Measurements from ENCODE around the gene PGM5.
"Not testable (repeated sequence)": the region's sequence is repeated elsewhere in the genome, so short reads cannot be mapped to it uniquely, and the experiment has no call there.

PGM5 gene

DNA sequence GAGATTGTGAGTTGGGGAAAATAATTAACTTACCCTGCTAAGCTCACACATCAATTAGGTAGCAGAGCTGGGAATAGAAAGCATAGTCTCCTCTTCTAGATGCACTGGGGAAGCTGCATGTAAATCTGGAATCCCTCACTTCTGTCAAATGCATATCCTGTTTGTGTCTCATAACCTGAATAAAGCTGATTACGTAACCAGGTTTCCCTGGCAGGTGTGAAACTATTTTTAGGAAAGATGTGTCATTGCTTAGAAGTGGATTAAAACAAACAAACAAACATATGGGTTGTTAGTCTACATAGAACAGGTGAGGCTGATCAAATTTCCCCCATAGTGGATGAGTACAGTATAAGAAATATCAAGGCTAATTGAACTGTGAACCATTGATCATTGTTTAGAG, 27.5 kb downstream of the PGM5 start:
- not testable (repeated sequence) for DNase-seq

DNA sequence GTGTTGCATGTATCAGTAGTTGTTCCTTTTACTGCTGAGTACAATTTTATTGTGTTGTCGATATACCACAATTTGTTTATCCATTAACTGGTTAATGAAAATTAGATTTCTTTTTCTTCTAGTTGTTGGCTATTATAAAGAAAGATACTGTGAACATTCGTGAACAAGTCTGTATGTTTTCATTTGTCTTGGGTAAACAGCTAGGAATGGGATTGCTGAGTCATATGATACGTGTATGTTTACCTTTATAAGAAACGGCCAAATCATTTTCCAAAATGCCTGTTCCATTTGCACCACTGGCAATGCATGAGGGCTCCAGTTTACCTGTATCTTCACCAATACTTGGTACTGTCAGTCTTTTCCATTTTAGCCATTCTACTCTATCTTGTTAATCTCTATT, 33.1 kb downstream of the PGM5 start:
- not testable (repeated sequence) for DNase-seq

DNA sequence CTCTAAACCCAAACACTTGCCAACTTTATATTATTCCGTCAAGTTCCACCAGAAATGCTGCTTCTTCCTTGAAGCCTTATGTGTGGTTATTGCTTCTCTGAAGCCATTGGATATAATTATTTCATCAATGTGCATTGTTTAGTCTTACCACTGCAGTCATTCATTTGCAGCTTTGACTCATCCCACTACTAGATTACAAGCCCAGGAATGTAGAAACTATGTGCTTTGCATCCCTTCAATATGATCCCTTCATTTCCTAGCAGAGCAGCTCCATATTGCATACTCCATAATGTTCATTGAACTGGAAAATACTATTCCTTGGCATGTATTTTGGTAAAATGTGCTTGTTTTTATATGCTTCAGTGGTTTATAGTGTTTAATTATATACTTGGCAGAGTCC, 34.3 kb downstream of the PGM5 start:
- not testable (repeated sequence) for DNase-seq

DNA sequence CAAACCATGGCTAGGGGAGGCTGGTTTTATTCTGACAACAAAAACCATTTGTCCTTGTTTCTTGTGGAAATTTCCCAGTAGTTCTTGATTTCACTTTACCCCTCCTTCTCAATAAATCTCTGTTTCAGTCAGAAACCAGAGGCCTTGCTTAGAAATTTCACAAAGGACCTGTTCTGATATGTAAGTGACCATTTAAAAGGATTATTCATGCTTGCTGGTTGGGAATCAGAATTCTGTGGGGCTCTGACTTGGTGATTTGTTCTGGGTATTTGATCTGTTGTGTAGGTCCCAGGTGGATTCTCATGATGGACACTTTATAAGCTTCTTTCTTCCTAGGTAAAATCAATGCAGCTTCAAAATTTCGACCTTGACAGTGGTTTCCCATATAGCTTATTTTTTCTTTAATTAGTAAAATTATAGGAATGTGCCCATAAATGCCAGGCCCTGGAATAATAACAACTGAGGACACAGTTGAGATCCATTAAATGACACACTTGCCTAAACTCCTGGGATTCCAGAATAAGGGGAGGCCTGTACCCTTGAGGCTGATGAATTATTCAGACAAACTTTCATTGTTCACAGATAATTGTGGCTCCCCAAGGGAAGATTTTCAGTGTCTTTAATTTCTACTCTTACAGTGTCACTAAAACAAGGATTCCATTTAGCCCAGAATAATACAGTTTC, 40.1 kb downstream of the PGM5 start:
- DNase-seq, result not testable (repeated sequence)

DNA sequence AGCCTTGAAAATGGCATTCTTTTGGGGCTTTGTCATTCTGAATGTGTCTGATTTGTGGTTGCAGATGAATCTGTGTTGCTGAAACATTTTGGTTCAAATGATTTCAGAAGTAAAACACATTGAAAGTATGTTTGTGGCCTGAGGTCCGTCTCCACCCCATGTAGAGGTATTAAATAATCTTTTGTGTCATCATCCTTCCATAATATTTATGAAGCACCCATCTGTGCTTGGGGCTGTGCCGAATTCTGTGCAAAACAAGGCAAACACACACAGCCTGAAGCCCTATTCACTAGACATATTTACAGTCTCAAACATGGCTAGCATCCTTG, 40.6 kb downstream of the PGM5 start:
- DNase-seq, result not testable (repeated sequence)

DNA sequence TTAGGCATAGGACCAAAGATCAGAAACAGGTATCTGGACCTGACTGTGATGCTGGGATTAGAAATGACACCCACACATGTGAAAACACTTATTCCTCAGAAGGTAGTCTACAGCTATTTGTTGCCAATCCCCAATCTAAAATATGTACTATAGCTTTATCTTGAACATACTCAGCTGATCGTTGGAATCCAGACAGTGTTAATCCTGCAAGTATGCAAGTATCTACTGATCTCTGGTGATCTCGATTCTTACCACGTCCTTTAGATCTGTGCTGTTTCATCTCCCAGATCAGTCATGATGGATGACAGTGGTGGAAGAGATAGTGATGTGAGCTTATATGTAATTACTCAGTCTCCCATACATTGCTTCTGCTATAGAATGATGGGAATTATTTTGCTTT, 41.4 kb downstream of the PGM5 start:
- DNase-seq, result not testable (repeated sequence)

DNA sequence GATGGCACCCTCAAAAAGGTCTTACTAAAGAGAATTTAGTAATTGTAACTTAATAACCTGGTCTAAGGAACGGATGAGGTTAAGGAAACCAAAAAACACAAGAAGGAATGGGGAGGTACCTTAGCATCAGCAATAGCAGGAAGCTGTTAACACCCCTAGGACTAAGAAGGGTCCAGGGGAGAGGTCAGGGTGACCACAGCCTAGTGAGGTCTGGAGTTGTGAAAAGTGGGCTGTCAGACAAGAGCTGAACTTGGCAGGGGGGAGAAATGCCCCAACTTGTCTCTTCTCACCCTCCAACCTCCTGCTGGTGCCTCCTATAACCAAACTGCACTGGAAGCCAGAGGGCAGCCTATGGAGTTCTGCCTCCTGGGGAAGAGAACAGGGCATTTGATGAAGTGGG, 41.9 kb downstream of the PGM5 start:
- not testable (repeated sequence) for DNase-seq

DNA sequence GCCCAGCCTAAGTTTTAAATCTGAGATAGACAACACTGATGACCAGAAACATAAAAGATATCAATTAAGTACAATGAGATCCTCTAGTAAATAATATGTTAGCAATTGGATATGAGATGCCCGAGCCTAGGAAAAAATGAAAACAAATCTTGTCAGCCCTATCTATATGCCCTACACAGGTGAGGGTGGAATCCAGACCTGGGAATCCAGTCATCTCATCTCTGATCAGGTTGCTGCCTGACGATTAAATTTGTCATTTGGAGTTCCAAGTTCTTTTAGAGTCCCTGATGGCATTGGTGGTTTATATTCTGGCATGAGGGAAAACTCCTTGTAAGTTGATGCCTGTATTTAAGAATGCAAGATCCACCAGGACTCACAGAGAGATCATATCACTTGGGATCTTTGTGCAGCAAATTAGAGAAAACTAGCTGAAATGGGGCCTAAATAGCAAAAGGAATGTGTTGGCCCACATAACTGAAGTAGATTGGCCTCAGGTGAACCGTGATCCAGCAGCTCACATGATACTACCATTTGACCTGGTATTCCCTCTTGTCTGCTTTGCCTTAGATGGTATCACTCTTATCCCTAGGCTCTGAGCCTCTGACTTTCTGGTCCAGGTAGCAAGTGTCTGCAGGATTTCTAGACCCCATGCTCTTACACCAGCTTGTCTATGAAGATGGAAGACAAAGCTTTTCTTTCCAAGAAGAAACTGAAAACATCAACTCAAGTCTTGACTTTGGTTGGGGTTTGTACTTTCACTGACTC, 48.2 kb downstream of the PGM5 start:
- not testable (repeated sequence) for DNase-seq

DNA sequence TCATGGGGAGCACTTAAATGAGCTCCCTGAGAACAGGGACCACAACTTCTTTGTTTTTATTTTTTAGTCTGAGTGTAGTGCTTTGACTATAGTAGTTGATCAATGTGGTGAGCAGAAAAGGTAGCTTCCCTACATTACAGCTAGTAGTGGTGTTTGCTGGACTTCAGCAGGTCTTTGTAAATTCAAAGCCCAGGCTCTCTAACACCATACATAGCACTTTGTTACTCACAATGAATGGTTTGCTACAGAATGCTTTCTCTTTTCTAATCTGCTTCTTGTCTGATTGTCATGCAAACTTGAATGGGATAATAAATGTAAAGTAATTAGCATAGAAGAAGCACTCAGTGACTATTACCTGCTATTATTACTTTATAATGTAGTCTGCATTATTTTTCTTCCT, 55.5 kb downstream of the PGM5 start:
- DNase-seq, result not testable (repeated sequence)

DNA sequence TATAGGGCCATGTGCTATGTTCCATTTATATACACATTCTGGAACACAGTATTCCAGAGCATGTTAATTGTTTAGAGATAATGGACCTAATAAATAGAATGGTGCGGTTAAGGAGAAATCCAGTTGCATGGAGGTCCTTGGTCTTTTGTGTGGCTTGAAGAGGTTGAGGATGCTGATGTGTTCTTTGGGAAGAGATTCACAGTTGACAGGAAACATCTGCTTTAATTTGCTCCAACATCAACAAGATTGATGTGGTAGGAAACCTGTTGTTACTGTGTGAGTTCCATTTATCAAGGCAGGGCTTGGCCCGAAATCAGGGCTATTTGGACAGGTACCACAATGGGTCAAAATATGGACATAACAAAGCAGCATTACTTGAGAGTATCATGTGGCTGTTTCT, 56.3 kb downstream of the PGM5 start:
- not testable (repeated sequence) for DNase-seq

DNA sequence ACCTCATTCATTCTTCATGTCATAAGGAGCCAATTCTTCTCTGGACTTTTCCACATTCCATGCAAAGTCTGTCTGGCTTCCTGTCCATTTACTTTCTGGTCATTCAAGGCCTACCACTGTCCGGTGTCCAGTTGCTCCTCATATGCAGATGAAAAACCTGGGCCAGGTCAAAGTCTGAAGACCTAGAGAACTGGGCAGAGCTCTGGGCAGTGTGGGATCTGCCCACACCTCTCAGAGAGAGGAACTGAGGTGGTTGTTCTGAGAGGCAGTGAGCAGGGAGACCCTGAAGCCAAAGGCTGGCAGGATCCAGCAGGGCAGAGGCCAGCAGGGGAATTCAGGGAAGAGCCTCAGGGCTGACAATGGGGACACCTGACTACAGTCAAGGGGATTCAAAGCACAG, 58.7 kb downstream of the PGM5 start:
- not testable (repeated sequence) for DNase-seq

DNA sequence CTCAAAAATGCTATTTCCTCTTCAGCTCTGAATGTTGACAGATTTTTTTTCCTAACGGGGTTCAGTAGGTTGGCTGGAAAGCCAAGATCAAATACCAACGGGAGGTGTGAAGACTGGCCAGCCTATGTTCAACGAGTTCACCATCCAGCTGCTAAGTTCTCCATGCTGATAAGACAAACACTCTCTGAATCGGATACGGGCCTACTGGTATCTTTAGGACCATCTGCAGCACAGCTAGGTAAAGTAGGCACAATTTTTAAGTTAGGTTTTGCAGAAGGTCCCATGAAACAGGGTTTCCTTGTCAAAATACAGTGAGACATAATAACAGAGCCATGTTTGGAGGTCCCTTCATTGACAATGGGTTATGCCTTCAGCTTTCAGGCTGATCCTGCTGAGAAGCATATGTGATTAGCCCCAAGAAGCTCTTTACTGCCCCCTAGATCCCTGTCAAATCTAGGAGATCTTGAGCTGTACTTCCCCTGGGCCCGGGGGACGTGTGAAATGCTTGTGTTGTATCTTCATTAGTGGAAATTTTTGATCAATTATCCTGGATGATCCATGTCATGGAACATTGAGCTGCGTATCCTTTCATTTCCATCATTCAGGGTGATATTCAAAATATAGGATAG, 60.6 kb downstream of the PGM5 start:
- no peak for DNase-seq

DNA sequence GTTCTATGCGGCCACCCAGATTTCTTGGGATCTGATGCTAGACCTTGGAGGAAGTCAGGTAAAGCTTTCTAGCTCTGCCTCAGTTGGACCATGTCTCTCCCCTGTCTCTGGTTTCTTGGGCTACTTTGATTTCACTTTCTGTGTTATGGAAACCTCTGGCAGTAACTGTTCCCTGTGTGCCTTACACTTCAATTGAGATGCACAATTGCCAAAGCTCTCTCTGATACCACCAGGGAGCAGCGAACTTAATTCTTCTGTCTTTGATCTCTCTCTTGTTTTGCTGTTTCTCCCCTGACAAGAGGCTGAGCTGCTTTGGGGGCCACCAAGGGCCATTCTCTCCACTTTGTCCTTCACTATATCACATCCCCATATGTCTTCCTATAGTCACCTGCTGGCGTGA, 61.4 kb downstream of the PGM5 start:
- DNase-seq, result no peak

DNA sequence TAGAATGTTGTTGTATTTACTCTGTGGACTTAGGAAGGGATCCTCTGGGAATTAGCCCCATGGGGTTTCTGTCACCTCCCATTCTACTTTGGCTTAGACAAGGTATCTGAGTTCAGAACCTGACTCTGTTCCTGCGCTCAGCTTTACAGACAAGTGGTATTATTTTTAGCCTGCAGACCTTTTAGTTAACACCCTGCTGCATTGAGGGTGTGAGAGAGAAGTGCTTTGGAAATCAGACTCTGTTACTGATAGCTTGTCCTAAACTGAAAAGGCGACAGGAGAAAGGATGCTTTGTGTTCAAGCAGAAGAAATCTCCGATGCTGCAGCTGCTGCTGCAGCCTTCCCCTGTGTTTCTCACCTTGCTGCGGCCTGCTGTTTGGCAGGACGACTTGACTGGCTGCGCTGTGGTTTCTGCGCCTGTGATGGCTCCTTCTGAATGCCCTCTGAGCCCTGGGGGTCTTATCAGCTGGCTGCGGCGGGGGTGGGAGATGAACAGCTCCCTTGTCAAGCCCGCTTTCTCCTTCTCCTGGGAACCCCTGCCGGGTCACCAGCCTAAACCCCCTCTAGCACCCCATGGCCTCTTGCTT, 61.9 kb downstream of the PGM5 start:
- no peak for DNase-seq

DNA sequence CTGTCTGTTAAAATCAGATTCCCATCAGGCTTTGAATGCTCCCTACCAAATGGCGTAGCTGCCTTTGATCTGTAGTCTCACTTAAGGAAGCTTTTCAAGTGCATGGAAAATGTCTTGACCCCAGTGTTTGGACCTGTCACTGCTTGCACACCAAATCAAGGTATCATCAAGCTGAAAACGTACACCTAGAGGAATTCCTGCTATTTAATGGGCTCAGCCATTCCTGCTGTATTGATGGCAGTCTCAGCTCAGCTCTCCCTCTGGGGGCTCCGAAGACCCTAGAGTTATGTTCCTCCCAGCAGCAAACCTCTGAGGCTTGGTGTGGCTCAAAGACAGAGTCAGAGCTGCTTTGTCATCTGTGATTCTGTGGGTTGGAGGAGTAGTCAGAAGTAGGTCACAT, 63.5 kb downstream of the PGM5 start:
- DNase-seq, result no peak

DNA sequence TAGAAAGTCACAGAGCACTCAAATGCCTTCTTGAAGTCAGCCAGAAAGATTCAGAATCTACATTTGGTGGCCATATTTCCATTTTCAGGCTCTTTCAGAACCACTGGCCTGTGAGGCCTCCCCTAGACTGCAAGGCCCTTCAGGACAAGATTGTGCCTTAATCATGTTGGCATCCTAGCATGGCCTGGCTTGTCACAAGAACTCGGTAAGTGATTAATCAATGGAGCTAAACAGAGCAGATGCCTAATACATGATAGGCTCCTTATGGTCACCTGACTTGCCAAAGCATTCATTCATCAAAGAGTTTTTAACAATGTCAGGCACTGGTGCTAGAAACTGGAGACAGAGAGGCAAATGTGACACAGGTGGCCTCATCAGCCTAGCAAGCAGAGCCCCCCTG, 70.3 kb downstream of the PGM5 start:
- DNase-seq, result no peak

DNA sequence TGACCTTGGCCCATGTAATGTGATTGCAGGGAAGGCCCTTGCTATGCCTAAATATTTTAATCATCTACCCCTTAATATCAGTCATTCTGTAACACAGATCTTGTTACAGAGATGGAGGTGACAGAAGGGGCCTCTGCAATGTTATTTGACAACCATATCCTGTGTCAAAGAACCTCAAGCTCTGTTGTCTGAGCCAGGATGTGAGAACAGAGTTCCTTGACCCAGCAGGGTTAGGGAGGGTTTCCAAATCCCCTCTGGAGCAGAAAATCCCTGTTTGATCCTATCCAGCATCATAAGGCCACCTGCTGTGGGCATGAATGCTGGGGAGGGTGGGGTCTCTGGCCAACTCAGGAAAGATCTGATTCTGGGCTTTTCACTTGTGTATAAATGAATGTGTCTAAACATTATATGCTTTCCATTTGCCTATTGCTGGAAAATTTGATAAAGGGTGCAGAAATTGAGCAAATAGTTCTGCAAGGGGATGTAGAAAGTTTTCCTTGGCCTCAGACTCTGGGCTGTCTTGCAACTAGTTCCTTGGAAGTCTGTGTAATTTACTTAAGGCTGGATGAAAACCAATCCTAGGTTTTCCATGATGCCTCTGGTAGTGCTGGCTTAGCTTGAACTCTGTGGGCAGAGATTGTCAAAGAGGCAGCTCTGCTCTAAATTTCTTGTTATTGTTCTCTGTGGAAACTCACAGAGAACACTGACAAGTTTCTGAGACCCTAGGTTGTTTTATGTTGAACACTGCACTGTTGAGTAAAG, 71.0 kb downstream of the PGM5 start:
- DNase-seq, result no peak

DNA sequence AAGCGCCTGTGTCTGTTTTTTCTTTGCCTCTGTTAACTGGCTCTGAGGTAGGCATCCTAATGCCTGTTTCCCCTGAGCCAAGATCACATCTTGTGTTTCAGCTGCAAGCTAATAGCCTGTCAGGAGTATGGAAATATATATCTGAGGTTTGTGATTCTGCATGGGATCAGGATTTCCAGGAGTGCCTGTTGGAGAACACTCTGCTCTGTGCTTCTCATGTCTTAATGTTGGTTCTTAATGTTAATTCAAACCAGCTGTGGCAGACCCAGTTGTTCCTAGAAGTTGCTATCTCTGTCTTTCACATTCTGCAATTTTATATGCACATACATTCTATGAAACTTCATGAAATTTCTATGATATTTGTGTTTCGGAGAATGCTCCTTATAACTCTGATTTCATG, 72.1 kb downstream of the PGM5 start:
- no peak for DNase-seq

DNA sequence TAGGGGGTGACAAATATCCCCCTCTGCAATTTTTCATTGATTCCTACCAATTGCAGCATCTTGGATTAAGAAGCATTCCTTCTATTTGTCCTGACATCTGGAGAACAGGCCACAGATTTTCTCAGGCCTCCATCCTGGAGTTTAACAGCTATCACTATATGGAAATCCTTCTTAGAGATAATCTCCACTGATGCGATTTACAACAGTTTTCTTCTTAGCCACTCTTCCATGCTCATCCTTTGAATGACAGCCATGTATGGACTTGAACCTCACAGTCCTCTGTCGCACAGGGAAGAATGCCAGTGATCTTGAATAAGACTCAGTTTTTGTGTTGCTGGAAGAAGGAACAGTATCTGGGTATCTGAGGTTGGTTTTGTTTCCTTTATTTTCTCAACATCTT, 73.2 kb downstream of the PGM5 start:
- DNase-seq, result no peak

DNA sequence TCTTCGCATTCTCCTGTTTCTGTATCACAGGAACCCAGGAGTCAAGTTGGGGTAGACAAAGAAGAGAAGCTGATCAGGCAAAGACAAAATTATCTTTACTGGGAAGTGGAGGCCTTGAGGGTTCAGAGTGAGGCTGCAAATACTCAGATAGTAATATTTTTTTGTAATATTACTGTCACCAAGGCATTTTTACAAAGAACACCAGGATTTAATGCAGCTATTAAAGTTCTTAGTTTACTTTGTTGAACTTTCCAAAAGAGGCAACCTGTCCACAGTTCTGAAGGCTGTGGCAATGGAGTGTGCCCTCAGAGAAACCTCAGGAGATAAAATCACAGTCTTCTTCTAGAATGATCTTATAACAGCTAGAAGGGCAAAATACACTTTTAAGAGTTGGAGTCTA, 74.9 kb downstream of the PGM5 start:
- no peak for DNase-seq

DNA sequence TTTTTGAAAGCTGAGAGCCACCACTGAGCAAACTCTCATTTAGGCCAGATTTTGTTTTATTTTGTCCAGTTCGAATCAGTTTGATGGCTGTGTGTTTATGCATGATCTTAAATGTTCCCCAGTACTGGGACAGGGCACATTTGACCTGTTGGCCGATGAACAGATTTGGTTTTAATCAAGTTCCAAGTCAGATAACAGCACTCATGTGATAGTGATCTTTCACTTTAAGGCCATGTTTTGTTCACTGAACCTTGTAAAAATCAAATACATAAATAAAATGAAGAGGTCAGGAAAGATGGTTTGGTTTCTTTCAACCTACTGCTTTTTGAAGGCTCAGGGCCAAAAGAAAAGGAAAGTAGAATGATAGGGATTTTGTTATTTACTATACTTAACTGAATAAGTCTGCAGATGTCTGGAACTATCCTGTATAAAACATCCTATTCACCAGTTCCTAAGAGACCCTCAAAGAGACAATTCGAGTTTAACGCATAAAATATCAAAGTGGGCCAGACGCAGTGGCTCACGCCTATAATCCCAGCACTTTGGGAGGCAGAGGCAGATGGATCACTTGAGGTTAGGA, 77.2 kb downstream of the PGM5 start:
- no peak for DNase-seq

DNA sequence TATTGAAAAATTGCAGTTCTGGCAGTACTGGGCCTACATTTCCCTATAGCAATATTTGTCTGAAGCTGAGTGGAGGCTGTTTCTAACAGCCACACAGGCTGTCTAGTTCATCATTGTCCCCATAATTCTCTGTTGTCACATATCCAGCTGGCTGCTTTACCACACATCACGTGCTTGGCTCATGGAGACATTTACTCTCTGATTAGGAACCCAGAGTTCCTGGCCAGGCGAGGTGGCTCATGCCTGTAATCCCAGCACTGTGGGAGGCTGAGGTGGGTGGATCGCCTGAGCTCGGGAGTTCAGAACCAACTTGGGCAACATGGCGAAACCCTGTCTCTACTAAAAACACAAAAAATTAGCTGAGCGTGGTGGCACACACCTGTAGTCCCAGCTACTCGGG, 81.4 kb downstream of the PGM5 start:
- DNase-seq, result no peak

DNA sequence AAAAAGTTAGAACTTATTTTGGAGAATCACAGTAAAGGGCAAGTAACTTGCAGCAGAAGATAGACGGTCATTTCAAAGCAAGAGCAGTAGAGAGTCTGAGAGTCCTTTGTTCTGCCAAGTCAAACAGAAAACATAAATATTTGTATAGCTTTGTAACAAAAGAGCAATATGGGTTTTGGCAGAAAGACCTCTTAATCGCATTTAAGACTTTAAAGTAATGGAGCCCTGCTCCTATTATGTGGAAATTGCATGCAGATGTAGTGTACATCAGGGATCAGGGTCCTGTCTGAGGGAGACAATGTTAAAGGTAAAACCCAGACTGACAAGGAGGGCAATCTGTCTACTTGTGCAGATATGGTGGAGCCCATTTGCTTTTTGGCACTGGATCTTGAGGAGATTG, 87.2 kb downstream of the PGM5 start:
- DNase-seq, result no peak
